Spleen (tissue), 11 donors: ENCODE results near the gene TES. TPM values are rescaled to one million over a fixed set of nuclear protein-coding genes. Genes with fewer than 3 reads are reported as not detected.

Experiments
- DNase-seq: peaks from one replicate; pipeline ENCODE4 v3.0.0-alpha.2; 2020
- H3K27ac ChIP-seq, 8 donors: fragments of 200-600 bp; sonication (generic) in 7 of 8; 1 replicate in 4 of 8; 2 replicates in 4 of 8; pipeline versions ENCODE4 v1.5.0 to v1.8.0; 2016 to 2021; ENCODE audit warnings: inconsistent platforms in 4 of 8, mild to moderate bottlenecking in 4 of 8, moderate library complexity in 1 of 8
- H3K27me3 ChIP-seq, 7 donors: fragments of 200-600 bp; sonication (generic) in 6 of 7; replicated peaks in 1 of 7; 1 replicate in 4 of 7; 2 replicates in 3 of 7; pipeline versions ENCODE4 v1.5.0 to v1.8.0; 2016 to 2021; ENCODE audit warnings: inconsistent platforms in 3 of 7, mild to moderate bottlenecking in 1 of 7
- H3K36me3 ChIP-seq, 6 donors: fragments of 200-600 bp; sonication (generic) in 5 of 6; 1 replicate in 4 of 6; 2 replicates in 2 of 6; pipeline versions ENCODE4 v1.5.0 to v1.8.0; 2016 to 2021; ENCODE audit warnings: inconsistent platforms in 2 of 6
- H3K4me1 ChIP-seq, 6 donors: fragments of 200-600 bp; sonication (generic) in 5 of 6; 1 replicate in 3 of 6; 2 replicates in 3 of 6; pipeline versions ENCODE4 v1.5.0 to v1.8.0; 2016 to 2021; ENCODE audit warnings: inconsistent platforms in 3 of 6
- H3K4me3 ChIP-seq, 8 donors: fragments of 200-600 bp; sonication (generic) in 7 of 8; 1 replicate in 4 of 8; 2 replicates in 4 of 8; pipeline versions ENCODE4 v1.5.0 to v1.8.0; 2016 to 2021; ENCODE audit warnings: inconsistent platforms in 4 of 8, mild to moderate bottlenecking in 4 of 8, moderate library complexity in 2 of 8
- H3K9me3 ChIP-seq, 8 donors: fragments of 200-600 bp; sonication (generic) in 7 of 8; 1 replicate in 4 of 8; 2 replicates in 4 of 8; pipeline versions ENCODE4 v1.5.0 to v1.8.0; 2016 to 2021; ENCODE audit warnings: inconsistent platforms in 4 of 8
- CTCF ChIP-seq, 11 experiments: fragments of 200-600 bp in 7 of 11; fragments of 450-650 bp in 4 of 11; sonication (generic) in 4 of 11; IDR thresholded peaks in 8 of 11; conservative IDR thresholded peaks in 3 of 11; 1 replicate in 7 of 11; 2 replicates in 4 of 11; pipeline versions ENCODE4 v1.4.0 to v1.8.0; 2016 to 2021; ENCODE audit warnings: antibody characterized with exemption in 11 of 11, inconsistent platforms in 4 of 11, mild to moderate bottlenecking in 1 of 11
- POLR2A ChIP-seq, 3 donors: fragments of 450-650 bp; IDR thresholded peaks; one replicate each; pipeline ENCODE4 v1.5.1; 2017; ENCODE audit warnings: antibody characterized with exemption in 3 of 3, mild to moderate bottlenecking in 1 of 3
- POLR2AphosphoS5 ChIP-seq, 3 donors: sonication (generic); formaldehyde crosslinking; IDR thresholded peaks; one replicate each; pipeline ENCODE4 v1.5.1; 2017; ENCODE audit warnings: antibody characterized with exemption in 3 of 3
- WGBS, 5 donors: extraction: QIAGEN DNeasy Blood & Tissue Kit in 3 of 5; methylation state at CpG; one replicate each; pipeline versions ENCODE4 v1.1.5 to v1.1.7; 2013 to 2018; 5-methylcytosine and 5-hydroxymethylcytosine counted together
- intact Hi-C: fragments of 100-400 bp; cut with DNase I; formaldehyde crosslinking; loops from one replicate; pipeline ENCODE4 v1.15.0; 2023; ENCODE audit warnings: low total_unique reads
- polyA plus RNA-seq, 3 donors: library from polyadenylated mRNA; stranded (reverse); fragments of 200-250 nt; gene quantifications; one replicate each; pipeline ENCODE4 v1.2.1, GENCODE V29; 2013
- total RNA-seq, 7 donors: library from RNA; depleted of rRNA in 3 of 7; stranded (reverse); fragments of >200 nt in 3 of 7; fragmentation: NEBNext Ultra II Directional in 4 of 7; extraction: Animal tissue kit (Norgen Biotek cat#: 25700) in 4 of 7; gene quantifications; one replicate each; pipeline versions ENCODE4 v1.1.0 to v1.2.1, GENCODE V29; 2016 to 2021
- donor health status: healthy with polysubstance abuse.
- donor health status: DM: no; HTN: no; CAD: no; lungs with moderate emphysema.
- donor health status: DM: no; HTN: no; CAD: no.
- donor health status: Bipolar disorder and iron deficiency.
- donor health status: healthy.
- donor health status: DM: no; HTN: no; CAD: no.
- donor health status: DM: yes; HTN: yes; CAD: no.

TES gene
- total and polyA plus RNA-seq, 10 donors = 28.5 to 79.7 (median 62.2) TPM

- TF ChIP-seq POLR2A (IDR thresholded peaks at IDR 0.05) (no peak), POLR2AphosphoS5 (IDR thresholded peaks at IDR 0.05) (no peak), CTCF (IDR thresholded peaks at IDR 0.05 in 8 of 11, conservative IDR thresholded peaks at IDR 0.05 in 3 of 11) (no peak)
- Histone ChIP-seq H3K27ac (no peak overlapping the region), H3K9me3 (peaks cover 0 to 15% (median 6%) of the 10 kb centered on the region in 8 donors), H3K4me3 (no peak overlapping the region), H3K4me1 (no peaks in the 10 kb centered on the region), H3K36me3 (no peaks in the 10 kb centered on the region), H3K27me3 (peaks cover 0 to 5% (median 0%) of the 10 kb centered on the region in 7 donors)
- 89 to 100% (median 95%) methylated on average over 1 of the region's 1 CpG for WGBS, 5 donors
- no peak for DNase-seq
- intact Hi-C loops = no loop called here
Measured at GRCh38 chr7:116187400-116187799, 22.9 kb upstream of the TES start.

DNA sequence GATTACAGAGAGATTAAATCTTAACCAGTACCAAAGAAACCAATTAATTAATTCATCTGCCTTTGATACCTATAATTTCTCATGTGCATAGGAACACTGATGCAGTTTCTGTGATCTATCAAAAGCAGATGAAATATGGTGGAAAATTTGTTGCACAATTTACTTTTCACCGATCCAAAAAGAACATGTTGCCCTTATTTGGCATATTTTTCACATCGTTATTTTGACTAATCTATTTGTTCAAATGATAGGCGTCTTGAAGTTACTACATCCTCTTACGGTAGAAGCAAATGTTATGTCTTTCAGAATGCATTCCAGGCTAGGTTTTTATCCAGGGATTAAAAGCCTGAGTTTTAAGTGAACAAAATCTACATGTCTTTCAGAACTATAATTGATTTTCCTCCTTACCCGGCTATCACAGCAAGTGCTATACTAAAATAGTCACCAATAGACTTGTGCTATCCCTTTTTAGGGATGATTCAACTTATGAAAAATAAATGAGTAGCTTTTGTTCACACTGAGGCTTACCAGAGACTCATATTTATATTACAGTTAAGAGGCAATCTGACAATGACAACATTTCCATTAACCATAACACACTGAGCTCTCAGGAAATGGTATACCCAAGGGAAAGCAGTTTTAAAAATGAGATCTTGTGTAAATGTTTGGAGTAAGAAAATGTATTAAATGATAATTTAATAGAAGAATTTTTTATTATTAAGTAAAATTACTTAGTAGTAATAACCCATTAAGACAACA is 16.8 kb upstream of the TES start:
- intact Hi-C loops = no loop called here
- TF ChIP-seq CTCF (IDR thresholded peaks at IDR 0.05 in 8 of 11, conservative IDR thresholded peaks at IDR 0.05 in 3 of 11) (no peak), POLR2A (IDR thresholded peaks at IDR 0.05) (no peak), POLR2AphosphoS5 (IDR thresholded peaks at IDR 0.05) (no peak)
- no peaks in the 10 kb centered on the region for H3K4me1 ChIP-seq

GRCh38 chr7:116194115-116194514 is 16.2 kb upstream of the TES start:
- 92 to 98% (median 94%) methylated on average over 2 of the region's 2 CpGs for WGBS, 5 donors
- Histone ChIP-seq H3K36me3 (no peaks in the 10 kb centered on the region), H3K9me3 (no peaks in the 10 kb centered on the region), H3K4me3 (no peak overlapping the region), H3K27me3 (no peaks in the 10 kb centered on the region), H3K27ac (no peak overlapping the region), H3K4me1 (no peaks in the 10 kb centered on the region)
- no peak for DNase-seq
- intact Hi-C loops = no loop called here
- TF ChIP-seq POLR2A (IDR thresholded peaks at IDR 0.05) (no peak), POLR2AphosphoS5 (IDR thresholded peaks at IDR 0.05) (no peak), CTCF (IDR thresholded peaks at IDR 0.05 in 8 of 11, conservative IDR thresholded peaks at IDR 0.05 in 3 of 11) (no peak)

More for the DNA sequence above, 16.8 kb upstream of the TES start:
- no peaks in the 10 kb centered on the region for H3K9me3 ChIP-seq
- no peaks in the 10 kb centered on the region for H3K36me3 ChIP-seq
- no peak for DNase-seq
- H3K27ac ChIP-seq = no peak overlapping the region
- H3K4me3 ChIP-seq = no peak overlapping the region
- 79 to 87% (median 82%) methylated on average over 5 of the region's 5 CpGs for WGBS, 5 donors
- H3K27me3 ChIP-seq = no peaks in the 10 kb centered on the region

- Histone ChIP-seq H3K4me1 (no peaks in the 10 kb centered on the region), H3K27me3 (no peaks in the 10 kb centered on the region), H3K27ac (no peak overlapping the region), H3K36me3 (no peaks in the 10 kb centered on the region), H3K9me3 (no peaks in the 10 kb centered on the region), H3K4me3 (no peak overlapping the region)
- intact Hi-C loops = no loop called here
- DNase-seq = no peak
- TF ChIP-seq POLR2A (IDR thresholded peaks at IDR 0.05) (no peak), CTCF (IDR thresholded peaks at IDR 0.05 in 8 of 11, conservative IDR thresholded peaks at IDR 0.05 in 3 of 11) (no peak), POLR2AphosphoS5 (IDR thresholded peaks at IDR 0.05) (no peak)
- 93 to 100% (median 97%) methylated on average over 1 of the region's 1 CpG for WGBS, 5 donors
Measured at GRCh38 chr7:116195451-116195850, 14.9 kb upstream of the TES start.
